Measurements from ENCODE around the gene ACSF2. TPM values are rescaled to one million over a fixed set of nuclear protein-coding genes. Genes with fewer than 3 reads are reported as not detected.

The ACSF2 gene
- total RNA-seq, 2 donors from 2014 or later = 49.0 to 111 TPM

DNA sequence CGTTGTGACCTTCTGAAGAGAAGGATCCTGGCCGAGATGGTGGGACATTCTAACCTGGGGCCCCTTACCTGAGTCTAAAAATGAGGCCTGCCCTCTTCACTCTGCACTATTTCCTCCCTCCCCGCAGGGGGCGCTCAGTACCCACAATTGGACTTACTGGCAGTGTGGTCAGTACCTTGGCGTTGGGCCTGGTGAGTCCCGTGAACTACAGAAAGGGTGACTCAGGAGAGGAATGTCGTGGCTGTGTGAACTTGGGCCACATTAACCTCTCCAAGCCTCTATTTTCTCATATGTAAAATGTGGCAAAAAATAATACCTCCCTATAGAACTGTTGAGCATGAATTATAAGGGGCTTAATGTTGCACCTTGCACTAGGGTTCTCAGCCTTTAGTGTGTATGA, 56.5 kb downstream of the ACSF2 start:
- intact Hi-C loops (cut with DNase I) = loop anchor here (1.0 to 5.0 kb wide), 3 partner anchors 60 to 360 kb away; no protein-coding TSS in a partner anchor
- H3K4me1 ChIP-seq (replicated peaks) = peaks cover 6% of the 10 kb centered on the region
- H3K36me3 ChIP-seq = peaks cover 0 to 8% of the 10 kb centered on the region in 2 donors
- peak; percentile 98 for TF ChIP-seq POLR2AphosphoS5 (IDR thresholded peaks at IDR 0.05)
- TF ChIP-seq, protein P1, sequence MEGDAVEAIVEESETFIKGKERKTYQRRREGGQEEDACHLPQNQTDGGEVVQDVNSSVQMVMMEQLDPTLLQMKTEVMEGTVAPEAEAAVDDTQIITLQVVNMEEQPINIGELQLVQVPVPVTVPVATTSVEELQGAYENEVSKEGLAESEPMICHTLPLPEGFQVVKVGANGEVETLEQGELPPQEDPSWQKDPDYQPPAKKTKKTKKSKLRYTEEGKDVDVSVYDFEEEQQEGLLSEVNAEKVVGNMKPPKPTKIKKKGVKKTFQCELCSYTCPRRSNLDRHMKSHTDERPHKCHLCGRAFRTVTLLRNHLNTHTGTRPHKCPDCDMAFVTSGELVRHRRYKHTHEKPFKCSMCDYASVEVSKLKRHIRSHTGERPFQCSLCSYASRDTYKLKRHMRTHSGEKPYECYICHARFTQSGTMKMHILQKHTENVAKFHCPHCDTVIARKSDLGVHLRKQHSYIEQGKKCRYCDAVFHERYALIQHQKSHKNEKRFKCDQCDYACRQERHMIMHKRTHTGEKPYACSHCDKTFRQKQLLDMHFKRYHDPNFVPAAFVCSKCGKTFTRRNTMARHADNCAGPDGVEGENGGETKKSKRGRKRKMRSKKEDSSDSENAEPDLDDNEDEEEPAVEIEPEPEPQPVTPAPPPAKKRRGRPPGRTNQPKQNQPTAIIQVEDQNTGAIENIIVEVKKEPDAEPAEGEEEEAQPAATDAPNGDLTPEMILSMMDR (IDR thresholded peaks at IDR 0.05) = peak; percentile 66 to 98 (median 97)
- peak; percentile 21 for TF ChIP-seq POLR2A (IDR thresholded peaks at IDR 0.05)
- no peak overlapping the region for H3K4me3 ChIP-seq
- WGBS = 3% methylated on average over 7 of the region's 7 CpGs
- H3K27ac ChIP-seq = peak overlapping the region; percentile 70 to 76
- peak; percentile 95 for DNase-seq (ENCODE audit: low spot score)
- H3K9me3 ChIP-seq = no peaks in the 10 kb centered on the region
- no peaks in the 10 kb centered on the region for H3K27me3 ChIP-seq (replicated peaks; ENCODE audit: insufficient read depth)

DNA sequence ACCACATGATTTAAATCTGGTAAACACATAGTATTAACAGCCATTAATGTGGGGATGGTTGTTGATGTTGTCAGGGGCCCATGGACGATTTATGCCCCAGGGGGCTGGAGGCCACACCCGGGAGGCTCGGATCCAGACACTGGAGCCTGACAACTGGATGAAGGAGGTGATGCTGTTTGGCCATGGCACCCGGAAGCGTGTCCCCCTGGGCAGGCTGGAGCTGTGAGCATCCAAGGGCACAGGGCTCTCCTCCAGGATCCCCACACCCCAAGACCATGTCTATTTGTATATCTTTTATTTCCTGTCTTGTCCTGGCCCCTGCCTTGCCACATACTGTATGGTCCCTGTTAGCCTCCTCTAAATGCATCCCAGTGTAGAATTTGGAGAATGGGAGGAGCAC, 57.2 kb downstream of the ACSF2 start:
- no peak overlapping the region for H3K4me3 ChIP-seq
- H3K36me3 ChIP-seq = peaks cover 0 to 8% of the 10 kb centered on the region in 2 donors
- 80% methylated on average over 5 of the region's 5 CpGs for WGBS
- no peaks in the 10 kb centered on the region for H3K9me3 ChIP-seq
- no peak overlapping the region for H3K27ac ChIP-seq
- intact Hi-C loops (cut with DNase I) = loop anchor here (5.0 kb wide), 2 partner anchors 204 to 359 kb away; no protein-coding TSS in a partner anchor
- H3K27me3 ChIP-seq (replicated peaks; ENCODE audit: insufficient read depth) = no peaks in the 10 kb centered on the region
- TF ChIP-seq, protein P1 (IDR thresholded peaks at IDR 0.05) = no peak
- no peak for TF ChIP-seq POLR2AphosphoS5 (IDR thresholded peaks at IDR 0.05)
- no peak for TF ChIP-seq POLR2A (IDR thresholded peaks at IDR 0.05)
- no peak for DNase-seq (ENCODE audit: low spot score)
- H3K4me1 ChIP-seq (replicated peaks) = peaks cover 6% of the 10 kb centered on the region

DNA sequence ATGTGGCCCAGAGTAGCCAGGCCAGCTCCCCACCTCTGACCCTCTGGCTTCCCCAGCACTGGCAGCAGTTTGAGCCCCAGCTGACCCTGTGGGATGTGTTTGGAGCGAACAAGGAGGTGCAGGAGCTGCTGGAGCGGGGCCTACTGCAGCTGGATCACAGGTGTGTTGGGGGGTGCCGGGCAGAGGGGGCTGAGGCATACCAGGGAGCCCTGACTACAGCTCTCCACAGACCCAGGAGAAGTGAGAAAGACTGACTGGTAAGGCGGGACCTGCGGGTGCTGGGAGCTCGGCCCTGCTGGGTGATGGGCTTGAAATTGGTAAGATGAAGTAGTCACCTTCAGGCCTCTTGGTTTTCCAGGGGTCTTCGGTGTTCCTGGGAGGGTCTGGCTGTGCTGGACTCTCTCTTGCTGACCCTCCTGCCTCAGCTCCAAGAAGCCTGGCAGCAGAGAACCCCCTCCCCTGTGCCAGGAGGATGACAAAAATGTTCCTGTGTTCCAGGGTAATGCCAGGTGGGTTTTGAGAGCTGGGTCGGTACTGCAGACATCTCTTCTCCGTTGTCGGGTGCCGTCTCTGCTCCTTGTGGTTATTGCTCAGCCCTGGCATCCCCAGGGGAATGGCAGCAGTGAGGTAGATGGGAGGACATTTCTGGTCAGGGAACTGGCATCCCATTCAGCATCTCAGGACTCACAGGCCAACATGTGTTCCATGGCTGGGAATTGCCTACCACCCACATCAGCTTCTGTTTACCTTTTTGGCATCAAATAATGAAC, 58.6 kb downstream of the ACSF2 start:
- no peak for TF ChIP-seq POLR2A (IDR thresholded peaks at IDR 0.05)
- no peak for TF ChIP-seq POLR2AphosphoS5 (IDR thresholded peaks at IDR 0.05)
- TF ChIP-seq, protein P1 (IDR thresholded peaks at IDR 0.05) = no peak
- Histone ChIP-seq H3K36me3 (peaks cover 0 to 8% of the 10 kb centered on the region in 2 donors), H3K27me3 (replicated peaks; ENCODE audit: insufficient read depth) (no peaks in the 10 kb centered on the region), H3K4me1 (replicated peaks) (peaks cover 4% of the 10 kb centered on the region), H3K9me3 (no peaks in the 10 kb centered on the region), H3K4me3 (no peak overlapping the region), H3K27ac (no peak overlapping the region)
- intact Hi-C loops (cut with DNase I) = loop anchor here (5.0 kb wide), 2 partner anchors 203 to 358 kb away; no protein-coding TSS in a partner anchor
- WGBS = 94% methylated on average over 11 of the region's 11 CpGs
- no peak for DNase-seq (ENCODE audit: low spot score)

DNA sequence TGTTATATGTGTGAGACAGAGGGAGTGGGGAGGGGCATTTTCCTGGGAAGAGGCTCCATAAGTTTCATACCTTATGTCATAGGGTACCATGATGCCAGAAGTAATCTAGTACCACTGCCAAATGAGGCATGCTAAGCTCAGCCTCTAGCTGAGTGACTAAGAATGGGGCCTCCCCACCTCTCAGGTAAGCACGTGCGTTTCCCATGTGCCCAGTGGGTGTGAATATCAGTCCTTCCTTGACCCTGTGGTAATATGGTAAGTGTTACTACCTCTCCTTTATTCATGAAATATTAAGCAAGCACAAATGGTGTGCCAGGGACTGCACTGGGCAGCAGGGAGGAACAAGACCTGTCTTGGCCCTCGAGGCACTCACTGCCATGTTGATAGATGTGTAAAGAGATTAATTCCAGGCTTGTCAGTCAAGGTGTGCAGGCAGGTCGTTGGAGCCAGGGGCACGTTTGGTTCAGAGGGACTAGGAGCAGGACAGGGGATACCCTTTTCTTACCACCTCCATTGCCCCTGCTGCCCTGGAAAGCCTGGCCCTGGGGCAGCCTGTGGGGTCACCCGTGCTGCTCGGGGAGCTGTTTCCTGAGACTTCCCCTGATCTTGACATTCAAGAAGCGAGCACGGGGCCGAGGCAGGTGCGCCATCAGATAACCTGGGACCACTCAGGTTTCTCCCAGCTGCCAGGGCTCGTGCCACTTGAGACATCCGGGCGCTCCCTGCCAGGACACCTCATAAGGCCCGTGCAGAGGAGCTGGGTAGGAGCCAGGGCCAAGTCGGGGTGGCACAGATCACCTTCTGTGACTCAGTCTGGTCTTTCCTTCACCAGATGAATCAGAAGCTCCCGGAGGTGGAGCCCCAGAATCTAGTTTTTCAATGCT, 61.4 kb downstream of the ACSF2 start:
- Histone ChIP-seq H3K4me3 (no peak overlapping the region), H3K27ac (no peak overlapping the region), H3K36me3 (peaks cover 0 to 8% of the 10 kb centered on the region in 2 donors), H3K27me3 (replicated peaks; ENCODE audit: insufficient read depth) (no peaks in the 10 kb centered on the region), H3K9me3 (no peaks in the 10 kb centered on the region), H3K4me1 (replicated peaks) (no peaks in the 10 kb centered on the region)
- TF ChIP-seq POLR2A (IDR thresholded peaks at IDR 0.05) = no peak
- TF ChIP-seq, protein P1 (IDR thresholded peaks at IDR 0.05) = no peak
- no peak for DNase-seq (ENCODE audit: low spot score)
- WGBS = 74% methylated on average over 17 of the region's 17 CpGs
- intact Hi-C loops (cut with DNase I) = no loop called here
